Measurements from ENCODE around the gene TAOK1.

TAOK1 gene

DNA sequence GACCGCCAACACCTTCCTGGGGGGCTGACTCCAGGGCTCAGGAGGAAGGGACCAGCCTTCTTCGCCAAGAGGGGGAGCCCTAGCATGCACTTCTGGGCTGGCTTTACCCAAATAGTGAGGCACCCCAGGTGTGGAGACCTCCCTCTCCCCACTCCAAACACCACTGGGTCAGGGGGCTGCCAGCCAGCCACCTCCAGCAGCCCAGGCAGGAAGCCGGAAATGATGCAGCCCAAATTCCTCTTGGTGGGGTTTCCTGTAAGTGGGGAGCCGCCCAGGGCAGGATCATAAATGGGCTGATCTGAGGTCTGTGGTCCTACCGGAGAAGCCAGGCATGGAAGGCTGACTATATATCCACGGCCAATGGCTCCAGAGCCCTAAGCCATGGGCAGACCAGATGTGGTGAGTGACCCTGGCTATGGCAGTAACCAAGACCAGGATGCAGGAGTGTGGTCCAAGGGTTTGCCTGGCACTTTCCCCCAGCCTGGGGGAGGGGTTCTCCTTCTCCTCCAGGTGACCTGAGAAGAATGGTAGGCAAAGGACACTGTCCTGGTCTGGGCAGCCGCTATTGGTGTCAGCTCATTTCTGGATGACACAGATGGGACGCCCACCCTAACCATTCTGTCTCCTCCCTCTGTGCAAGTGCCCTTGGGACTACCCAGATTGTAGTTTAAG lies 195.1 kb downstream of the TAOK1 start:
- peak; percentile 61 for DNase-seq

GRCh38 chr17:29586676-29587469 lies 196.7 kb downstream of the TAOK1 start:
- DNase-seq, result no peak

DNA sequence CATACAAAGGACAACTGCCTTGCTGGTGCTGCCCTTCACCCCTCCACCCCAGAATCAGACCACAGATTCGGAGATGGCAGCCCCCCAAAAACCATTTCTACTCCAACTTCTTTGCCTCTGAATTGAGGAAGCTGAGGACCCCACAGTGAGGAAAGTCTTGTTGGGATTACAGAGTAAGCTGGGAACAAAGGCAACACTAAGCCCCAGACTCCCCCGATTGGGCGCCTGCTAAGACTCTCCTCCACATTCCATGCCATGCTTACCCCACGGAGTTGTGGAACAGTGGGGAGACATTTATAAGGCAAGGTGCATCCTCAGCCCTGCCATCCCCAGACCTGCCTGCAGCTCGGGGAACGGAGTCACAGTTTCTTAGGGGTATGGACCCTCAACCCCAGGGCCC lies 197.4 kb downstream of the TAOK1 start:
- DNase-seq, result no peak

DNA sequence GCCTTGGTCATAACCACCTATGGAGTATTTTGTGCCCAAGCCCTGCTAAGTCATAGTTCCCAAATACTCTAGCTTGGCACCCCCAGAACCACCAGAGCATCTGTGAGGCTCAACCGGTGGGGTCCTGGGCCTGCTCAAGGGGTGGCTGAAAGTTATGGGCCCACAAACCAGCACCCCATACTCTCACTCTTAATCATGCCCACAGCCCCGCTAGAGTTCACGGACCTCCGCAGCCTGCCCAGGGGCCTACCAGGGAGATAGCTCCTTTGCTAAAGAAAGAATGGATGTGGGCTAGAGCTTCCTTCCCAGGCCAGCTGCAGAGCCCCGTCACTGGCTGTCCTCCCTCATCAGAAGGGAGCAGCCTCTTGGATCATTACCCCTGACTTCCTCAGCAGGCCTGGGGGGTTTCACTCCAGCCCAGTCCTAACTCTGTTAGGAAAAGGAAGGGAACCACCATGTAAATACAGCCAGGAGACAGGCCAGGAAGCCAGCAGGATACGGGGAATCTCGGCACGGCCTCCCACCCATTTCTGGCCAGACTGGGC lies 197.9 kb downstream of the TAOK1 start:
- no peak for DNase-seq

DNA sequence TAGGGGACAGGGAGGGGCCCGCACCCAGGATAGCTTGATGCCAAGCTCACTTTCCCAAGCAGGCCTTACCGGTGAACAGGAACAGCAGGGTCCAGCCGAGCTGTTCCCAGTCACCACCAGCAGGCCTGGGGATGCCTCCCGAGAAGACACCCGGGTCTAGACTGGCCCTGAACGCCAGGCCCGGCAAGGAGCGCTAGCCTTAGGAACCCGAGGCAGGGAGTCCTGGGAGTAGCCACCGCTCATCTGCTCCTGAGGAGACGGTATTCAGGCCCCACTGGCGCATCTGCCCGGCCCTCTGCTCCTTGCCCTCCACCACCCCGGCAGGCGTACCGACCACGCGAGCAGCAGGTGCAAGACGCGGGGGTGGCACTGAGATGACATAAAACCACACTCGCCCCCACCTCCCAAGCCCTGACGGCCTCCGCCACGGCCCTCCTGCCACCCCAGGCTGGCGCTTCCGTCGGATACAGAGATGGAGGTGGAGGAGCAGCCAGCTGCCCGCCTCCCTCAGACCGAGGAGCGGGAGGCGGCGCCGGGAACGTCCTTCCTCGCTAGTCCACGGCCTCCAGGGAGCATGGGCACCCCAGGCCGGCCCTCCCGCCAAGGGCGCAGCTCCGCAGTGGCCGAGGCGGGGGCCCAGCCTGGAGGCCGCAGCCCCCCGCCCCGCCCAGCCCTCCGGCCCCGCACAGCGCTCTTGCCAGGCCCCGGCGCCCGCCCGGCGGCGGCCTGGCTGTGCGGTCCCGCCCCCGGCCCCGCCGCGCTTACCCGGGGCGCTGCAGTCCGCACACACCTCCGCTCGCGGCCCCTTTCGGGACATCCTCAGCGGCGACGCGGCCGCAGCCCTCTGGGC lies 198.6 kb downstream of the TAOK1 start:
- peak; percentile 49 for DNase-seq

- peak; percentile 91 for DNase-seq
These were observed 199.6 kb downstream of the TAOK1 start, which contains the start of gene GIT1 for GRCh38 chr17:29589524-29590410. GIT1 (minus strand) TSS chr17:29589648; CDS start chr17:29589378, 270 bp downstream.

- no peak for DNase-seq
These were observed 200.4 kb downstream of the TAOK1 start for GRCh38 chr17:29590411-29591145.

DNA sequence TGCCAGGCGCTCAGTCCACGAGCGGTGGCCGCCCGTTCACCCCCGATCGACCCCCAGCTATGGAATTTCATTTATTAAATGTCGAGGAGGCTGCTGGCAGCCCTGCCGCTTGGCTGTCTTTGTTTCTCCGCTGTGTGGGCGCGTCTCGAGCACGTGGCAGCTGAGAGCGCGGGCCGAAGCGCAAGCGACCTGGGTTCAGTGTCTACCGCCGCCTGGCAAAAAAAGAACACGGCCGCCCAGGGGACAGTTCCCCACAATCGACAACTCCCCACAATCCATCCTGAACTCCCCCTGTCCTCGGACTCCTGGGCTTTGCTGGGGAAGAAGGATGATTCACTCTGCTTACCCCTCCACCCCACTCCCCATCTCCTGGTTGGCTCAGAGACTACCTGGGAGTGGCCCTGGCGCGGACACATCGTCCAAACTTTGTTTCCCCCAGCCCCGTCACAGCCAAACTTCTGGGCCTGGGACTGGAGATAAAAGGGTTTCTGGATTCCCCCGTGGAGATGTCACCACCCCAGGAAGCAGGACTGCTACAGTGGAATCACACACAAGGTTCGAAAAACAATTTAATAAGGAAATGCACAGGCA lies 201.1 kb downstream of the TAOK1 start:
- DNase-seq, result no peak

GRCh38 chr17:29591737-29592608 lies 201.8 kb downstream of the TAOK1 start:
- peak; percentile 92 for DNase-seq

DNA sequence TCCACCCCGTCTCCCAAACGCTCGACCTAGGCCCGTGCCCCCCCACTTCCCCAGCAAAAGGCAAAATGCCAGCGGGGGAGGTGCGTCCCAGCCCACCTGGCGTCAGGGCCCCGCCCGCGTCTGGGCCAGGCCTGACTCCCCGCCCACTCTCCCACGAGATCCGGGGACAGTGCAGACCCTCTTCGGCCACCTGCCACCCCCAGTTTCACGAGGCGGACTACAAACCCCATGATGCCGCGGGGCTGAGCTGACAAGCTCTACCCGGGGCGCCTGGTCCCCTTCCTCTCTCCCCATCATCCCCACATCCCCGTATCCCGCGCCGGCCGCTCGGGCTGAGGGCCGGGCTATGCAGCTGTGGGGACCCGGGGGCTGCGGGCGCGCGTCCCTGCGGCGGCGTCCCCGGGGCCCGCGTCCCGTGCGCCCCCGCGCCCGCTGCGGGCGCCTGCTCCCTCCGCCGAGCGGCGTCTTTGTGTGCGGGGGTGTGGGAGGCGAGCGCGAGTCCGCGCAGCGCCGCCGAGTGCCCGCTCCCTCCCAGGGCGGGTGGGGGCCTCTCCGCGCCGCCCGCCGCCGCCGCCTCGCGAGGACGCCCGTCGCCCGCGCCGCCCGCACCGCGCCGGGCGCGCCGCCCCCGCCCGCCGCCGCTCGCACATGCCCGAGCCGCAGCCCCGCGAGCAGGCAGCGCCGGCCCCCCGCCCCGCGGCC lies 202.8 kb downstream of the TAOK1 start, which contains the start of gene ANKRD13B:
Gene ANKRD13B (plus strand): TSS at position 283 of the 702 bp plus-strand sequence. CDS start 490 bp downstream, outside the sequence.
- DNase-seq, result peak; percentile 52

- peak; percentile 51 for DNase-seq
These were observed 203.7 kb downstream of the TAOK1 start for GRCh38 chr17:29593591-29594518.

GRCh38 chr17:29594519-29595090 lies 204.4 kb downstream of the TAOK1 start:
- DNase-seq, result no peak

DNA sequence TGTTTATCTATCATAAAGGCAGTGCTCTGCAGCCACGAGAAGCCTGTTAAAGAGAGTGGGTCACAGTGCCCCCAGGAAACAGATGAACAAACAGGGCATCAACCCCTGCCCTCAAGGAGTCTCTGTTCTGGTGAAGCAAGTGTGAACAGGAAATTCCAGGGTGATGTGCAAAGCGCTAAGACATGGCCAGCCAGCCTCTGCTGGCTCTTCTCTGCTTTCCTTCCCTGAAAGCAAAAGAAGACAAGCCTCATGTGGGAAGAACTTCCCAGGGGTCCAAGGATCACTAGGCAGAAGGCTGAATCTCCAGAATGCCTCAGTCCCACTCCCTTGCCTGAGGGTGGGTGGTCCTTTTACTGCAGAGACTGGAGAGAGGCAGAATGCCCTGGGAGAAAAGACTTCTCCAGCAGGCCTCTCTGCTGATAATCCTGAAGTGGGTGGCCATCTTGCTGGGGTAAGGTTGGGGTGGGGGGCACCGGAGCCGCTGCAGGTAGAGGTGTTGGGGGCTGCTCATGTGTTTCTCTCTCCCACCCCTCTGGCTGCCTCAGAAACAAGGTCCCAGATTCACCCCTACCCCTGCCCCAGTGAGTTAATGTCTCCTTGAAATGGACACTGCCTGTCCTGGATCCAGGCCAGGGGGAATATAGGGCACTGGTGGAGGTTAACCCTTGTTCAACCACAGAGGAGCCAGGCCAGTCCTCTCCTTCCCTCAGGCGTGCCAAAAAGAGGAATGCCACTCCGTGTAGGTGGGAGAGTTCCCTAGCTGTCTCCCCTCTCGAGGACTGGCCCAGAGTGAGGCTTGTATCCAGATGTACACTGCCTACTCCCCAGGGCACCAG lies 205.2 kb downstream of the TAOK1 start:
- DNase-seq, result no peak

DNA sequence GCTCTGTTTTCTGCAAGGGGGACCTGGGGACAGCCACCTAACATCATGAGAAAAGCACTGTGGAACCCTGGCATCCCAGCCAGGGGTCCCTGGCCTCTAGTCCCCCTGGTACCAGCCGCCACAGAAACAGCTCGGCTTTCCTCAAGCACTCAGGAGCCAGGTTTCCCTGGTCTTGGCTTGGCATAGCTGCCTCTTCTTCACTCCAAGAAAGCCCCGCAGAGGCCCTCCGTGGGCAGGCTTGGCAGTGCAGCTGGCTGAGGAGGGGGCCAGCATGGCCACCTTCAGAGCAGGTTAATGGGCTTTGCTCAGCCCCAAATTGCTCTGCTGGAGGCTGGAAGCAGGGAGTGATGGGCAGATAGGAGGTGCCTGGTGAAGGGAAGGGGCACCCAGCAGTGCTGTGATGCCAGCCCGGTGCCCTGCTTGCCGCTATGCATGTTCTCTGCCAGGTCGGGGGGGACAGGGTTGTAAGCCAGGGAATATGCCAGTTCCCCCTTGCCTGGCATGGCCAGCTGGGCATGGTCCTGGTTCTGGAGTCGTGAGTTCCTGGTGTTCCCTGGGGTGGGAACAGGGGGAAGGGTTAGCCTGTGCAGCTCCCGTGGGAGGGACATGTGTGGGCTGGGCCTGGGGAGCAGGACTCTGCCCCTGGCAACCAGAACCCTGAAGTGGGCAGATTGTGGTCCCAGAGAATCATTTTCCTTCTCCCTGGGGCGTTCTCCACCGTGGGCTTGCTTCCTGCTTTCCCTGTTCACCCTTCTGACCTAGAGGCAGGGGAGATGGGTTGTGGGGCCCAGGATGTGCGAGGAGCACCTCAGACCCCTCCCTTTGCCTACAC lies 206.0 kb downstream of the TAOK1 start:
- no peak for DNase-seq

GRCh38 chr17:29596811-29597210 lies 206.6 kb downstream of the TAOK1 start:
- DNase-seq, result no peak

Measured in 8988T (cell line).